Measurements from ENCODE around the gene FOXF1. TPM values are rescaled to one million over a fixed set of nuclear protein-coding genes. Genes with fewer than 3 reads are reported as not detected.

Gene FOXF1
- total RNA-seq, 2 experiments from 2014 or later = not detected

GRCh38 chr16:86525696-86526095 is 15.4 kb downstream of the FOXF1 start:
- no peaks in the 10 kb centered on the region for H3K9me3 Mint-ChIP-seq
- DNase-seq = no peak
- peaks cover 9% of the 10 kb centered on the region for H3K27me3 Mint-ChIP-seq
- no peak for ATAC-seq
- no peak for TF ChIP-seq CTCF (IDR thresholded peaks at IDR 0.05)
- no peak overlapping the region for H3K4me3 Mint-ChIP-seq
- peaks cover 6% of the 10 kb centered on the region for H3K36me3 Mint-ChIP-seq (ENCODE audit: low read depth)
- H3K27ac Mint-ChIP-seq = no peak overlapping the region
- H3K4me1 Mint-ChIP-seq (ENCODE audit: low read depth) = no peaks in the 10 kb centered on the region
- intact Hi-C loops (cut with micrococcal nuclease) = no loop called here
- ChIA-PET POLR2A (no interaction called here), CTCF (no interaction called here)

GRCh38 chr16:86527366-86527765 is 17.0 kb downstream of the FOXF1 start:
- intact Hi-C loops (cut with micrococcal nuclease) = no loop called here

GRCh38 chr16:86528061-86528929 is 18.0 kb downstream of the FOXF1 start:
- TF ChIP-seq CTCF (IDR thresholded peaks at IDR 0.05) = no peak
- Mint-ChIP-seq H3K9me3 (no peaks in the 10 kb centered on the region), H3K4me3 (no peak overlapping the region), H3K27ac (no peak overlapping the region), H3K27me3 (no peaks in the 10 kb centered on the region), H3K4me1 (ENCODE audit: low read depth) (no peaks in the 10 kb centered on the region), H3K36me3 (ENCODE audit: low read depth) (peaks cover 6% of the 10 kb centered on the region)
- CTCF ChIA-PET = no interaction called here
- no peak for DNase-seq
- intact Hi-C loops (cut with micrococcal nuclease) = no loop called here
- ATAC-seq = no peak
- POLR2A ChIA-PET = no interaction called here

More at GRCh38 chr16:86527366-86527765, 17.0 kb downstream of the FOXF1 start:
- no peak overlapping the region for H3K27ac Mint-ChIP-seq
- H3K9me3 Mint-ChIP-seq = no peaks in the 10 kb centered on the region
- no peaks in the 10 kb centered on the region for H3K27me3 Mint-ChIP-seq
- DNase-seq = no peak
- peaks cover 6% of the 10 kb centered on the region for H3K36me3 Mint-ChIP-seq (ENCODE audit: low read depth)
- ChIA-PET POLR2A (no interaction called here), CTCF (no interaction called here)
- no peak for TF ChIP-seq CTCF (IDR thresholded peaks at IDR 0.05)
- H3K4me1 Mint-ChIP-seq (ENCODE audit: low read depth) = no peaks in the 10 kb centered on the region
- no peak for ATAC-seq
- no peak overlapping the region for H3K4me3 Mint-ChIP-seq

- no peaks in the 10 kb centered on the region for H3K9me3 Mint-ChIP-seq
- DNase-seq (no peak), ATAC-seq (no peak)
- H3K36me3 Mint-ChIP-seq (ENCODE audit: low read depth) = peaks cover 6% of the 10 kb centered on the region
- H3K27ac Mint-ChIP-seq = no peak overlapping the region
- intact Hi-C loops (cut with micrococcal nuclease) = no loop called here
- ChIA-PET CTCF (no interaction called here), POLR2A (no interaction called here)
- H3K27me3 Mint-ChIP-seq = no peaks in the 10 kb centered on the region
- TF ChIP-seq CTCF (IDR thresholded peaks at IDR 0.05) = no peak
- no peak overlapping the region for H3K4me3 Mint-ChIP-seq
- H3K4me1 Mint-ChIP-seq (ENCODE audit: low read depth) = no peaks in the 10 kb centered on the region
These were observed 18.8 kb downstream of the FOXF1 start for GRCh38 chr16:86529160-86529559.
